Measurements from ENCODE around the gene CRYBG1.

GRCh38 chr6:106431405-106431804 lies 70.9 kb downstream of the CRYBG1 start:
- TF ChIP-seq CTCF (IDR thresholded peaks at IDR 0.05) (no peak), FOXP1 (CRISPR knock-in tag; IDR thresholded peaks at IDR 0.05; ENCODE audit: borderline replicate concordance) (no peak), PRDM15 (CRISPR knock-in tag; IDR thresholded peaks at IDR 0.05) (no peak), IRF2 (CRISPR knock-in tag; IDR thresholded peaks at IDR 0.05; ENCODE audit: borderline replicate concordance, low read depth) (no peak)

Data from WTC11 (cell line).